ENCODE measurements around the gene PDIA4.

Gene PDIA4

DNA sequence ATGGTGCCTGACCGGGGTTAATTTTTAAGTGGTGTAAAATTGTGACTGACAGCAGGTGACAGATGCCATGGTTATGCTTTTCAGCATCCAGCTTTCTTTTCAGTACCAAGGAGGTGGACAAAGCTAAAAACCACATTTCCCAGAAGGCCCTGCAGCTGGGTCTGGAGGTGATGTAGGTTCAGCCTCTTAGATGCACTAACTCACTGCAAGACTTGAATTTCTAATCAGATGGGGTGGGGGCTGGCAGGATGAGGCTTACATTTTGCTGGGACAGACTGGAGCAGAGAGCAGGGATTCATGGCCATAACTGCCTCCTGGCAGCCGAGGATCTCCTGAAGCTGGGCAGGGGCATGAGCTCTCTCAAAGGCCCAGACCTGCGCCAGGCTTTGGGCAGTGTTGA, 52.4 kb downstream of the PDIA4 start:
- in situ Hi-C loops (cut with HindIII; ENCODE audit: low sequenced_read_pairs), result no loop called here

DNA sequence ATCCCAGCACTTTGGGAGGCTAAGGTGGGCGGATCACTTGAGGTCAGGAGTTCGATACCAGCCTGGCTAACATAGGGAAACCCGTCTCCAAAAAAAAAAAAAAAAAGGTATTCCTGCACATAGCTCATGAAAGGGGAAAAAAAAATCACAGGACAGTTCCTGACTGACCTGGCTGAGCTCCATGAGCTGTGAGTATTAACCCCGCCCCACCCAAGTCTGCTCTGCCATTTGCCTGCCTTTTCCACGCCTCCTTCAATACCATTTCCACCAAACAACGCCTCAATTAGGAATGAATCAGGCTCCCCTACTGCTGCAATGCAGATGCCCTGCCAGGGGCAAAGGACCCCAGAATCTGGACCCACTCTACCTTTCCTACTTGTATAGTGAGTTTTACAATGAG, 55.0 kb downstream of the PDIA4 start:
- in situ Hi-C loops (cut with HindIII; ENCODE audit: low sequenced_read_pairs), result loop anchor here (25.0 kb wide), 1 partner anchor 411 kb away; no protein-coding TSS in a partner anchor

DNA sequence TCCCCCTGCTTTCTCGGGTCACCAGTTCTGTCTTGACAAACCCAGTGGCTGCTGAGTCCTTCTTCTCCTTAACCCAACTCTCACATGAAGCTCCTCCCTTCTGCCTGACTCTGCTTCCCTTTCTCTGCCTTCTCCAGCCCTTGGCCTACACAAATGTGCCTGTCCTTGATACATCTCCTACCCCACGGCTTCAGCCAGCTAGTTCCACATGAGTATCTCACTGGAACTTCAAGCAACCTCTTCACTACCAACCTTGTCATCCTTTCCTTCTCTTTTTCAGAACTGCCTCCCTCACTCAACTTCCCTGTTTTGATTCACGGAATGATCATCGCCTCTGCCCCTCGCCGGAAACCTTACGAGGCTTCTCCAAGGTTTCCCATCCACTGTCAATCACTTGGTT, 55.9 kb downstream of the PDIA4 start:
- in situ Hi-C loops (cut with HindIII; ENCODE audit: low sequenced_read_pairs), result loop anchor here (25.0 kb wide), 1 partner anchor 410 kb away; no protein-coding TSS in a partner anchor

DNA sequence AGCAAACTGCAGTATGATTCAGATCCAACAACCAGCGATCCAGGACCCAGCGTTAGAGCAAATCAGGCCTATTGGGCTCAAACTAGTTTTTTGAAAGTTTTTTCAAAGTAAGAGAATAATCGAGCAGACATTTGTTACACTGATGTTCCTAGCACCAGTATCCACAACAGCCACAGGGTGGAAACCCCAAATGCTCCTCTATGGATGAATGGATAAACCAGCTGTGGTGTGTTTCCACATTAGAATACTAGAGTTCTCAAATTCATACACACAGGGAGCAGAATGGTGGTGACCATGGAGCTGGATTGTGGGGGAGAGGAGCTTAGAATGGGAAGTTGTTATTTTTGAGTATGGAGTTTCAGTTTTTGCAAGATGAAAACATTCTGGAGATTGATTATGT, 60.7 kb downstream of the PDIA4 start:
- in situ Hi-C loops (cut with HindIII; ENCODE audit: low sequenced_read_pairs), result loop anchor here (25.0 kb wide), 1 partner anchor 405 kb away; no protein-coding TSS in a partner anchor

DNA sequence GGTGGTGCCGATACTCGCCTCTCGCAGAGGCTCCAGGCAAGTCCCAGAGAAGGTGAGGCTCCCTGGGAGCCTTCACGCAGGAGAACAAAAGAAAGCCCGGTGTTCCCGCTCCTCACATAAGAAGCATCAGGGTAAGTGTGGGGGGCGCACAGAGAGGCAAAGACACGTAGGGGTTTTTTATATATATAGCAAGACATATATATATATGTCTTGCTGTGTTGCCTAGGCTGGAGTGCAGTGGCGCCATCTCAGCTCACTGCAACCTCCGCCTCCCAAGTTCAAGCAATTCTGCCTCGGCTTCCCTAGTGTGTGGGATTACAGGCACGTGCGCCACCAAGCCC, 61.3 kb downstream of the PDIA4 start:
- in situ Hi-C loops (cut with HindIII; ENCODE audit: low sequenced_read_pairs), result loop anchor here (25.0 kb wide), 1 partner anchor 405 kb away; no protein-coding TSS in a partner anchor

DNA sequence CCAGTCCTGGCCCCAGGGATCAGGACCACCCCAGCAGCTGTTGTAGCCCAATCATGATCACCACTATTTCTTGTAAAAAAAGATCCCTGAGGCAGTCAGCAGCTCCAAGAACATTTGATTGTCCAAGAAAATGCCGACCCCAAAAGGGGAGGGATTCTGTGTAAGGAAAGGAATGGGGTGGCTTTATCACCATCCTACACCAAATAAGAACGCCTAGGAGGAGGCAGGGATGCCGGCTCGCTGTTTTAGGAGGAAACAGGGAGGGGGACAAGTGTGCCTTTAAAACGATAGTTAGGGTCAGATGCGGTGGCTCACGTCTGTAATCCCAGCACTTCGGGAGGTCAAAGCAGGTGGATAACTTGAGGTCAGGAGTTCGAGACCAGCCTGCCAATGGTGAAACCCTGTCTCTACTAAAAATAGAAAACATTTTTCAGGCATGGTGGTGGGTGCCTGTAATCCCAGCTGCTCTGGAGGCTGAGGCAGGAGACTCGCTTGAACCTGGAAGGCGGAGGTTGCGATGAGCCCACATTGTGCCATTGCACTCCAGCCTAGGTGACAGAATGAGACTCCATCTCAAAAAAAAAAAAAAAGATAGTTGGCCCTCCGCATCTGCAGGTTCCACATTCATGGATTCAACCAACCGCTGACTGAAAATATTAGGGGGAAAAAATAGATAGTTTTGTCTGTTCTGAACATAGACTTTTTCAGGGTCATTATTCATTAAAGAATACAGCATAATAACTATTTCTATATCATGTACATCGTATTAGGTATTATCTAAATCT, 63.6 kb downstream of the PDIA4 start:
- in situ Hi-C loops (cut with HindIII; ENCODE audit: low sequenced_read_pairs), result loop anchor here (25.0 kb wide), 1 partner anchor 402 kb away; no protein-coding TSS in a partner anchor

DNA sequence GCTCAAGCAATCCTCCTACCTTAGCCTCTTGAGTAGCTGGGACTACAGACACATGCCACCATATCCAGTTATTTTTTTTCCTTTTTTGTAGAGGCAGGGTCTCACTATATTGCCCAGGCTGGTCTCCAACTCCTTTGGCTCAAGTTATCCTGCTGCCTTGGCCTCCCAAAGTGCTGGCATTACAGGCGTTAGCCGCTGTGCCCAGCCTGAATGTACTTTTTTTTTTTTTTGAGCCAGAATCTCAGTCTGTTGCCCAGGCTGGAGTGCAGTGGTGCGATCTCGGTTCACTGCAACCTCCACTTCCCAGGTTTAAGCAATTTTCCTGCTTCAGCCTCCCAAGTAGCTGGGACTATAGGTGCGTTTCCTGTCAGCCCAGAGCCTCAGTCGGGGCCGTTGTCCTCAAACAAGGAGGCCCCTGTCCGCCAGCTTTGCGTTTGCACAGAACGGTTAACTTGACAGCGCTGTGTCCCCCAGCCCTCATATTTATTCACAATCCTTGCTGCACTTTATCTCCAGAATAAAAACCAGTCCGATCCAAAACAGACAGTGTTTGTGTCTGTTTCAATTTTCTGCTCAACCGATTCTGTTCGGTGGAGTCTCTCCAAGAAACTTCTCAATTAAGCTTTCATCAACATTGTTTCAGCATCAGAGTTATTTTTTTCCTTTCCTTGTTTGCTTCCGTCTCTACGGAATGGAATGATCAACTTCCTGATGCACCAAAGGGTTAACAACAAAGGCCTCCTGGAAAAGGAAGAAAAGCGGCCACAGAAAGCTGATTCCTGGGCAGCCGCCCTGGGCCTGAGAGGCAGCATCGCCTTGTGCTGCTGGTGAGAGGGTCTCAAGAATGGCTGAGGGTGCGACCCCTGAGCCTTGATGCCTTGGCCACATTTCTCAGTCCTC, 64.5 kb downstream of the PDIA4 start:
- in situ Hi-C loops (cut with HindIII; ENCODE audit: low sequenced_read_pairs), result loop anchor here (25.0 kb wide), 1 partner anchor 402 kb away; no protein-coding TSS in a partner anchor

DNA sequence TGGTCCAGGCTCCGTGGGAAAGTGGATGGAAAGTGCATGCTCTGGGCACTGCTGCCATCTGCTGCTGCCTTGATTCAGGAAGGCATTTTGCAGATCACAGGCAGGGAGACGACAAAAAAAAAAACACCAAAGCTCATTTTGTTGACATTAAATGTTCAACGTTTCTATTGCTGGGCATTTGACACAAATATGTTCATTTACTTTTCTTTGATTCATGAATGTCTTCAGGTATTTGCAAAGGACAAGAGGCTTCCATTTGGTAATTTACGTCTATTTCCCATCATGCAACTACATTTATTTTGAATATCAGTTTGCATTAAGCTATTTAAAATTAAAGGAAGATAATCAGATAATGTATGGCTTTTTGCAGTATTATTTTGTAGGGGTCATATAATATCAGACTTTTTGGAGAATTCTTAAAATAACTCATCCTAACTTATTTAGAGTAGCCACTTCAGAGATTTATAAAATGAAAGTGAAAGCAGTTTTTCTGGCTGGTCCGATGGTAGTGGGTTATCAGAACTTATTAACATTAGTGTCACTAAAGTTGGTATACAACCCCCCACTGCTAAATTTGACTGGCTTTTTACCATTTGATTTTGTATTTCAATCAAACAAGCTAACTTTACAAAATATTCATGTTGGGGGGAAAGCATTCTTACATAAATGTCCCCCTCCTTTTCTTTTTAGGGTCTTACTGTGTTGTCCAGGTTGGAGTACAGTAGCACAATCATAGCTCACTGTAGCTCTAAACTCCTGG, 65.3 kb downstream of the PDIA4 start:
- in situ Hi-C loops (cut with HindIII; ENCODE audit: low sequenced_read_pairs), result loop anchor here (25.0 kb wide), 1 partner anchor 401 kb away; no protein-coding TSS in a partner anchor

DNA sequence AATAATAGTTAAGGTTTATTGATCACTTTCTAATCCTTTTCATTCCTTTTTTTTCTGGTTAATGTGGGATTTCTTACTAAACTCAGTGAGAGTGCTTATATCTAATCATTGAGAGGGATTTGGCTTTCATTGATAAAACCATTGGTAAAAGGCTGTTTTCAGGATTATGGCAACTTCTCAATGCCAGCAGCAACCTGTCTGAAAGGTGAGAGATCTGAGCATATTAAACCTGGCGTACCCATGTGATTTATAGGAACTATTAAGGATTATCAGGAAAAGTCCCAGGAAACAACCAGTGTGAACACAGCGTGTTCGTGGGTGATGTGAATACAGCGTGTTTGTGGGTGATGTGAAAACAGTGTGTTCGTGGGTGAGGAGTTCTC, 65.9 kb downstream of the PDIA4 start:
- in situ Hi-C loops (cut with HindIII; ENCODE audit: low sequenced_read_pairs), result loop anchor here (25.0 kb wide), 1 partner anchor 400 kb away; no protein-coding TSS in a partner anchor

DNA sequence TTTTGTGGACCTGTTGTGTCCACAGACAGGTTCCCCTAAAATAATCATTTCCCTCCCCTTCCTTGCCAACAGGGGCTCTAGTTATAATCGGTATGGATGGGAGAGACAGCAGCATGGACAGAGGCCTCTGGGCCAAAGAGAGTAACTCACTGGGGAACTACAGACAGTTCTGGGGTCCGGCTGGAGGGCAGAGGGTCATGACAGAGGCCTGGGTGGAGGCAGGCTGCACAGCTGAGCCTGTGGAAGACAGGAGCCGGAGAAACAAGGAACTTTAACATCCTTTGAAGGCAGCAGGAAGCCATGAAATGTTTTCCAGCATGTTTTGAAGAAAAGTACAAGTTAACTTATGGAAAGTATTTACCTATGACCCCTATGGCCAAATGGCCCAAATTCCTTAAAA, 68.6 kb downstream of the PDIA4 start:
- in situ Hi-C loops (cut with HindIII; ENCODE audit: low sequenced_read_pairs), result loop anchor here (25.0 kb wide), 1 partner anchor 397 kb away; no protein-coding TSS in a partner anchor

DNA sequence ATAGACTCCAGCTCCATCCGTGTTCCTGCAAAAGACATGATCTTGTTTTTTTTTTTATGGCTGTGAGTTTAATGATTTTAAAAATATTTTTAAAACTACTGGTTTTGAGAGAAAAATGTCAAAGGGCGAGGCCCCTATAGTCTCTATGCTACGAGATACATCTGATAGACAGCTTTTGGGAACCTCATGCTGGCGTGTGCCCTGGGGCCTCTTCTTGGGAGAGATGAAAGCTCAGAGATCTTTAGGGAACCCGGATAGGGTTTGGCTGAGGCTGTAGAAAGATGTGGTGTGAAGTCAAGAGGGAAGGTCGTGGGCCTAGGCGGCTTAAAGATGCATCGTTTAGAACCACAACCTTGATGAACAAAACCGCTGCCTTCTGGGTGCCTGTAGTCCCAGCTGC, 70.2 kb downstream of the PDIA4 start:
- in situ Hi-C loops (cut with HindIII; ENCODE audit: low sequenced_read_pairs), result loop anchor here (25.0 kb wide), 1 partner anchor 396 kb away; no protein-coding TSS in a partner anchor

DNA sequence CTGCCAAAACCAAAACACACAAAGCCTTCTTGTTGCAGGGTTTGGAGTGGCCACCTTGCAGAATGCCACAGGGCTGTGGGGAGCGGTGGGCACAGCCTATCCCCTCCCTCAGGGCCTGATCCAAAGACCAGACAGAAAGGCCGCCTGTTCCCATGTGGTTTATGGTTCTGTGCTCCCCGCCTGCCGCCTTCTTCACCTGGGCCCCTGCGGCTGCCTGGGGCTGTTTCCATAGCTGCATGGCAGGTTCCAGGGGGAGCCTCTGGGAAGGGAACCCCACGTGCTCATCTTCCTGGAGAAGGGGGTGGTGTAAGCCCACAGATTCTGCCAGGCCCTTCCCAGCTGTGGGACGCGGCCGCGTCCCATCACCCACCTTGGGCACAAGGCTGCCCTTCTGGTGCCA, 73.5 kb downstream of the PDIA4 start:
- in situ Hi-C loops (cut with HindIII; ENCODE audit: low sequenced_read_pairs), result loop anchor here (25.0 kb wide), 1 partner anchor 392 kb away; no protein-coding TSS in a partner anchor

DNA sequence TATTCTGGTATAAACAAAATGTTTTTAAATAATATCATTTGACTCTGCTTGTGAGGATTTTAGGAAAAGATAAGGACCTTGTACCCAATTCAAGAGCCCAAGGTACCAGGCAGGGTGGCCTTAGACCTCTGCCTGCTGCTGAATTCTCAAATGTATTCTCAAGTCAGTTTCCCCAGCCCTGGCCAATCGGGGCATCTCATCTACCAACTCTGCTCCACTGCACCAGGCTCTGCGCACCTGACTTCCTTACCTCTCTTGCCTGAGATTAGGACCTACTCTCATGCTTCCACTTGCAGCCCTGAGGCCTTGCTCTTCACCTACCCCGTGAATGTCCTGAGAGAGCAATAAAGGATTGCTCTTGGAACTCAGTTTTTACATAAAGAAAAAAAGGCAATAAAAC, 74.6 kb downstream of the PDIA4 start:
- in situ Hi-C loops (cut with HindIII; ENCODE audit: low sequenced_read_pairs), result loop anchor here (25.0 kb wide), 1 partner anchor 391 kb away; no protein-coding TSS in a partner anchor
